MCF 10A (cell line): ENCODE data around the gene GP5. TPM values are rescaled to one million over a fixed set of nuclear protein-coding genes. Genes with fewer than 3 reads are reported as not detected.

ENCODE experiments used
- BruUV-seq: library from RNA; stranded (reverse); fragments of 400-500 nt; replicated peaks from 2 replicates; lab custom pipeline; 2021; lab: Mats Ljungman, UMichigan
- CTCF ChIA-PET: fragments of 300-600 bp; sonication (Branson Sonifier 250); formaldehyde crosslinking; extraction: SDS; loops from one replicate; lab custom pipeline; 2021; ENCODE audit warnings: antibody characterized with exemption, inconsistent platforms; lab: Yijun Ruan, JAX
- POLR2A ChIA-PET: fragments of 300-600, 350-650 bp; sonication (Branson Sonifier 250); formaldehyde crosslinking; extraction: SDS; loops from one replicate; lab custom pipeline; 2020; ENCODE audit warnings: antibody characterized with exemption, inconsistent platforms; lab: Yijun Ruan, JAX
- DNase-seq: peaks from one replicate; pipeline ENCODE4 v3.0.0-alpha.2; 2018; ENCODE audit not compliant: unreplicated experiment
- H3K27ac Mint-ChIP-seq: one replicate; pipeline ENCODE4 v1.8.0; 2022; ENCODE audit warnings: mild to moderate bottlenecking, low read depth, mixed read lengths; ENCODE audit not compliant: unreplicated experiment
- H3K27me3 Mint-ChIP-seq: one replicate; pipeline ENCODE4 v1.8.0; 2022; ENCODE audit warnings: mixed read lengths; ENCODE audit not compliant: insufficient read depth, unreplicated experiment
- H3K36me3 Mint-ChIP-seq: one replicate; pipeline ENCODE4 v1.8.0; 2022; ENCODE audit warnings: mild to moderate bottlenecking, moderate library complexity, mixed read lengths; ENCODE audit not compliant: insufficient read depth, unreplicated experiment
- H3K4me1 Mint-ChIP-seq: one replicate; pipeline ENCODE4 v1.8.0; 2022; ENCODE audit warnings: mixed read lengths; ENCODE audit not compliant: insufficient read depth, unreplicated experiment
- H3K4me3 Mint-ChIP-seq: one replicate; pipeline ENCODE4 v1.8.0; 2022; ENCODE audit warnings: mild to moderate bottlenecking, moderate library complexity, mixed read lengths; ENCODE audit not compliant: unreplicated experiment
- H3K9me3 Mint-ChIP-seq: one replicate; pipeline ENCODE4 v1.8.0; 2022; ENCODE audit warnings: mixed read lengths; ENCODE audit not compliant: unreplicated experiment
- intact Hi-C: fragments of 100-400 bp; cut with micrococcal nuclease; formaldehyde crosslinking; loops from 2 replicates; pipeline ENCODE4 v1.14.1; 2022
- total RNA-seq: library from RNA; stranded (reverse); gene quantifications from 2 replicates; pipeline ENCODE4 v1.2.3, GENCODE V29; 2022
- TF ChIP-seq, protein P1 (sequence below): fragments of 200-600 bp; IDR thresholded peaks from one replicate; pipeline ENCODE4 v1.8.0; 2022; ENCODE audit warnings: antibody characterized with exemption, mild to moderate bottlenecking; ENCODE audit not compliant: unreplicated experiment

Gene GP5
- total RNA-seq, 1 experiment from 2014 or later, result not detected

DNA sequence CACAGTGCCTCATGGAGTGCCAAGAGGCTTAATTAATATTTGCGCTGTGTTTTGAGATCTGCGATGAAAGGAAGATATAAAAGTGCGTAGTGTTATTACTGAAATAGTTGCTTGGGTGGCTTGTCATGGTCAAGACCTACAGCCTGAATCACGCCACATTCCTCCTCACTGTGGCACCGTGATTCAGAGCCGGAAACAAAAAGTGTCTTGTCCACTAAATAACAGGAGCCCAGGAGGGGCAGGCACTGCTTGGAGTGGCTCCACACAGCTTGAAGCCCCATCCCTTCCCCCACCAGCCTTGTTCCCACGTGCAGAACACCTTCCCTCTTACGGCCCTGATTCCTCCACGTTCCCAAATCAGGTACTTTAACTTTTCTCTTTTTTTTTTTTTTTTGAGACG is 28.3 kb downstream of the GP5 start:
- intact Hi-C loops, result no loop called here
- ChIA-PET POLR2A (no interaction called here), CTCF (no interaction called here)
- Mint-ChIP-seq H3K27me3 (peaks cover 63% of the 10 kb centered on the region), H3K9me3 (no peaks in the 10 kb centered on the region), H3K4me1 (peaks cover 5% of the 10 kb centered on the region), H3K27ac (no peak overlapping the region), H3K36me3 (no peaks in the 10 kb centered on the region), H3K4me3 (no peak overlapping the region)
- BruUV-seq, result no TSS peak
- DNase-seq, result no peak
- TF ChIP-seq, protein P1, sequence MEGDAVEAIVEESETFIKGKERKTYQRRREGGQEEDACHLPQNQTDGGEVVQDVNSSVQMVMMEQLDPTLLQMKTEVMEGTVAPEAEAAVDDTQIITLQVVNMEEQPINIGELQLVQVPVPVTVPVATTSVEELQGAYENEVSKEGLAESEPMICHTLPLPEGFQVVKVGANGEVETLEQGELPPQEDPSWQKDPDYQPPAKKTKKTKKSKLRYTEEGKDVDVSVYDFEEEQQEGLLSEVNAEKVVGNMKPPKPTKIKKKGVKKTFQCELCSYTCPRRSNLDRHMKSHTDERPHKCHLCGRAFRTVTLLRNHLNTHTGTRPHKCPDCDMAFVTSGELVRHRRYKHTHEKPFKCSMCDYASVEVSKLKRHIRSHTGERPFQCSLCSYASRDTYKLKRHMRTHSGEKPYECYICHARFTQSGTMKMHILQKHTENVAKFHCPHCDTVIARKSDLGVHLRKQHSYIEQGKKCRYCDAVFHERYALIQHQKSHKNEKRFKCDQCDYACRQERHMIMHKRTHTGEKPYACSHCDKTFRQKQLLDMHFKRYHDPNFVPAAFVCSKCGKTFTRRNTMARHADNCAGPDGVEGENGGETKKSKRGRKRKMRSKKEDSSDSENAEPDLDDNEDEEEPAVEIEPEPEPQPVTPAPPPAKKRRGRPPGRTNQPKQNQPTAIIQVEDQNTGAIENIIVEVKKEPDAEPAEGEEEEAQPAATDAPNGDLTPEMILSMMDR, result no peak

DNA sequence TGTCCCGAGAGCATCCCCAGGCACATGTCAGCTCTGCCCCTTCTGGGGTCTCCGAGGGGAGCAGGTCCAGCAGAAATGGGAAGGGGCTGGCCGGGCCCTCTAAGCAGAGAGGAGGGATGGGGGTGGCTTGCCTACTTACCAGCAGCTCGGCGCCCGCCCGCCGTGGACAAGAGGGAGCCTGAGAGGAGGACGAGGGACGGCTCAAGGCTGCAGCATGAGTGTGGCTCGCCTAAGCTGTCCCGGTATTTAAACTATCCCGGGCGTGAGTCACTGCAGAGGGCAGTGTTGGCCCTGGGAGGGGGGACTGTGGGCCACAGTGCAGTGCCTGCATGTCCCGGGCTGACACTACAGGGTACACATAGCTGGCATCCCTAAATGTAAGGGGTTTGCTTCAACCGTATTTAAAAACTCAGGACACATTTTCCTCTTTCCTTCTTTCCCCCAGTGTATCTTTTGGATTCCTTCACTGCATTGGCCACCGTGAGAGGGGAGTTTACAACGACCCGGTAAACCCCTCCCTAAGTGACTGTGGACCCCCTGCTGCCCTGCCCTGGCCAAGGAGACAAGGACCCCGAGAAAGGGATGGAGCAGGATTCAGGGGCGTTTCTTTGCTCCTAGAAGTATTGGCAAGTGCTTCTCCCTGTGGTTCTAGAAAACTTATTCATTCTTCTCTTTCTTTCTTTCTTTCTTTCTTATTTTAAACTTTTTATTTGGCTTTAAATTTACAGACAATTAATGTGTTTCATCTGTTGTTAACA is 29.4 kb downstream of the GP5 start, which contains the start of gene LRRC15:
Gene LRRC15, minus strand, starts transcription at position 222 of the 758 bp plus-strand sequence. CDS start 8,700 bp downstream, outside the sequence.
- Mint-ChIP-seq H3K27ac (no peak within 1 kb of the TSS), H3K4me3 (no peak within 1 kb of the TSS), H3K9me3 (no peaks in the 10 kb centered on the region), H3K27me3 (peaks cover 52% of the 10 kb centered on the region), H3K4me1 (peaks cover 5% of the 10 kb centered on the region), H3K36me3 (no peaks in the 10 kb centered on the region)
- ChIA-PET CTCF (no interaction called here), POLR2A (no interaction called here)
- peak; percentile 48 for DNase-seq
- TF ChIP-seq, protein P1, result no peak
- no TSS peak for BruUV-seq
- intact Hi-C loops, result no loop called here

DNA sequence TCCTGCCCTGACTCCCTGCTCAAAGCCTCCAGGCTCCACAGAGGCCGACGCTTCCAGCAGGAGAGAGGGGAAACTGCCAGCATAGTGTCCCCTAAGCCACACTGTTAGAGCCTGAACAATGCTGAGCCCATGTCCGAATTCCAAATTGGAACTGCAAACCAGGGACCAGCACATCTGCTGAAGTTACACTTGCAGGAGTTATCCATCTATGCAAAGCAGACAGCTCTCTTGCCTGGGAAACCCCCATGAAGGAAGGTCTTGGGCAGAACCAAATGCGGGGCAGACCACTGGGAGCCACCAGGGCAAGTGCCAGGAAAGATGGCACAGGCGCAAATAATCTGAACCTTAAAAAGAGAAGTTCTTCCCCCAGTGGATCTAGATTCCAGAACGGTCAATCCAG is 30.1 kb downstream of the GP5 start:
- TF ChIP-seq, protein P1, result no peak
- Mint-ChIP-seq H3K36me3 (no peaks in the 10 kb centered on the region), H3K4me1 (peaks cover 5% of the 10 kb centered on the region), H3K27me3 (peaks cover 49% of the 10 kb centered on the region), H3K4me3 (no peak overlapping the region), H3K27ac (no peak overlapping the region), H3K9me3 (no peaks in the 10 kb centered on the region)
- ChIA-PET CTCF (interaction anchor here (0.7 kb wide), 1 partner anchor 10 kb away, joined by 3 read pairs; no protein-coding TSS in a partner anchor), POLR2A (no interaction called here)
- intact Hi-C loops, result no loop called here
- no peak for DNase-seq
- no TSS peak for BruUV-seq

DNA sequence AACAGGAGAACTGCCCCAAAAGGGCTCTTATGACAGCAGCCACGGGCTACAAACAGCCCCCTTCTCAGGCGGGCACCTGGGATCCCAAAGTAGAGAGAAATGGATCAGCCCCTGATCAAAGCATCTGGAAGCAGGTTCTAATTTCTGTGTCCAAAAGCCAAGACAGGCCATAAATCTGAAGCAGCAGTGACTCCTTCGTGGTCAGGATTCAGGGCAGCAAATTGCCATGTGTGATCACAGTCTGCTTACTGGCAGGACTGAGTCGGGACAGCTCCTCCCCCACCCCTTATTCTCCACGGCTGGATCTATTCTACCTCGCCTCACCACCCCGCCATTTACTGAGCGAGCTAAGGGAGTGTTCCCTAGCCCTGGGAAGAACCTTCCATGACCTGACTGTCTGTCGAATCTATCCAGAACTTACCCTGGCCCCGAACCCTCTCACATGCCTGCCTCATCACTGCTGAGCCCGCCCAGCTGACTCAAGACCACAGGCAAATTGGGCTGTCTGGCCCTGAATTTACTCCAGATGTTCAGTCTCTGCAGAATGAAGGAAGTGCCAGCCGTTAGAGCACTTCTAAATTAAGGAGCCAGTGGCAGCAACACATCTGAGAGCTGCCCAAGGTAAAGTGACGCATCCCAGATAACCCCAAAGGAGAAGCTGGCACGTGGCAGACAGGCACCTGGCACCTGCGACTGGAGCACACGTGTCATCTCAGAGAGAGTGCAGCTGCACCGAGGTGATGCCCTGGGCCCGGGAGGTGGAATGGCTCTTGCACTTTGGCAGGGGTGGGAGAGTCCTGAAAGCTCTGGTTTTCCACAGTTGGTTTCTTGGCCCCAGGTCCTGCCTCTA is 30.8 kb downstream of the GP5 start:
- no TSS peak for BruUV-seq
- ChIA-PET POLR2A (no interaction called here), CTCF (interaction anchor here (0.6 to 0.7 kb wide), 2 partner anchors 9 to 24 kb away, joined by 3 to 4 read pairs; no protein-coding TSS in a partner anchor)
- Mint-ChIP-seq H3K9me3 (no peaks in the 10 kb centered on the region), H3K4me3 (no peak overlapping the region), H3K27ac (no peak overlapping the region), H3K4me1 (peaks cover 5% of the 10 kb centered on the region), H3K27me3 (peaks cover 49% of the 10 kb centered on the region), H3K36me3 (no peaks in the 10 kb centered on the region)
- TF ChIP-seq, protein P1, result no peak
- no peak for DNase-seq
- intact Hi-C loops, result no loop called here
